Uterus (tissue), 2 donors: ENCODE data around the gene FST.

Source experiments
- CTCF ChIP-seq, 4 experiments: fragments of 200-600 bp in 2 of 4; fragments of 450-650 bp in 2 of 4; sonication (generic) in 2 of 4; IDR thresholded peaks; one replicate each; pipeline ENCODE4 v1.5.1; 2016 to 2019; ENCODE audit warnings: antibody characterized with exemption in 4 of 4, mild to moderate bottlenecking in 2 of 4, moderate library complexity in 1 of 4
- POLR2A ChIP-seq, 2 donors: fragments of 450-650 bp; IDR thresholded peaks; one replicate each; pipeline ENCODE4 v1.6.1; 2016; ENCODE audit warnings: antibody characterized with exemption in 2 of 2, mild to moderate bottlenecking in 1 of 2, moderate library complexity in 1 of 2

GRCh38 chr5:53436480-53437191, 43.8 kb upstream of the FST start:
- no peak for TF ChIP-seq POLR2A (IDR thresholded peaks at IDR 0.05)
- TF ChIP-seq CTCF (IDR thresholded peaks at IDR 0.05), result no peak
